NCI-H526 treated with DMSO at 0.1 percent for 48 hours (cell line): ENCODE results near the gene RGSL1.
"Not testable (repeated sequence)": the region's sequence is repeated elsewhere in the genome, so short reads cannot be mapped to it uniquely, and the experiment has no call there.

Experiments used
- DNase-seq: peaks from one replicate; lab custom pipeline; 2025; lab: John Stamatoyannopoulos, UW

Gene RGSL1

DNA sequence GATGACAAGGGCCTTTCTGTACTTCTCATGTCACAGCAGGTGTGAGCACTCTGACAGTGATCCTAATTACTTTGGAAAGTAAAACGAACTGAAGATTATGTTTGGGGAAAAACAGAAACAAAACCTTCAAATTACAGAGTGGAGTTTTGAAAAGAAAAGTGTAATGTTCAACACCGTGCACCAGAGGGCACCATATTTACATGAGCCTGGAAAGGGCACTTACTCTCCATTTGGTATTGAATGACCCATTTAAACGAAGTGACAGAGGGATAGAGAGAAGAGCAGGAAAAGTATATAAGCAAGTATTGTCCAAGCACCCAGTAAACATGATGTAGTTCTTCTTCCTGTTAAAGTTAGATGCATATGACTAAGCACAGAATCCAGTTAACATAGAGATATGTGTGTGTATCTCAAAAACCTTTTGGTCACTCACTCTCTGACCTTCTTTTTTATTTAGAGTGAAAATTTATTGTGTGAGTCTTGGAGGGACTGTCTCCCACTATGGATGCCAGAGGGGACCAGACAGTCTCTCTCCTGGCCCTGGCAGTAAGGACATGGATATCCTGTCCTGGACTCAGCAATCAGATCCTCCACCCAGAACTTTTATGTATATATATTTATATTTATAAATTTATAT lies 3.8 kb upstream of the RGSL1 start:
- peak; percentile 79 for DNase-seq

DNA sequence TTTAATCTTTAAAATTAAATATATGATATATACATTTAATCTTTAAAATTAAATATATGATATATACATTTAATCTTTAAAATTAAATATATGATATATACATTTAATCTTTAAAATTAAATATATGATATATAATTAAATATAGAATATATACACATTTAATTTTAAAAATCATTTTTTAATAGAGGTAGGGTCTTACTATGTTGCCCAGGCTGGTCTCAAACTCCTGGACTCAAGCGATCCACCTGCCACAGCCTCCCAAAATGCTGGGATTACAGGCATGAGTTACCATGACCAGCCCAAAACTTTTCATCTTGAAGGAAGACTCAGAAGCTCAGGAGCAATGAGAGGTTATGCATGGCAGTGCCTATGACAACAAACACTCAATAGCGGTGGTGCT lies 2.8 kb upstream of the RGSL1 start:
- DNase-seq = not testable (repeated sequence)

DNA sequence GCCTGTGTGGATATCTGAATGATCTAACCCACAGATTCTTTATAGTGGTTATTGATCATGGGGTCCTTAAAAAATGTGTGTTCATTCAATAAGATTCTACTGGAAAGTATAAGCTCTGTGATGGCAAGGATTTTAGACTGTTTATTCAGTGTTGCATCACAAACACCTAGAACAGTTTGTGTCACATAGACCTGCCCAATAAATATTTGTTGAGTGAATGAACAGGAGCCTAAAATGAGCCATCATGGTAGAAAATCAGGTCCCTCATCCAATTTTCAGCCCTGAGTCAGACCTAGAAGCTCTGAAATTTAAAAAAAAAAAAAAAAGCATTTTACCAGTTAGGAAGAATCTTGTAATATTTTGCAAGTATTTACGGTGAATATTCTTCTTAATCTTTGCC lies 2.3 kb upstream of the RGSL1 start:
- DNase-seq = no peak

DNA sequence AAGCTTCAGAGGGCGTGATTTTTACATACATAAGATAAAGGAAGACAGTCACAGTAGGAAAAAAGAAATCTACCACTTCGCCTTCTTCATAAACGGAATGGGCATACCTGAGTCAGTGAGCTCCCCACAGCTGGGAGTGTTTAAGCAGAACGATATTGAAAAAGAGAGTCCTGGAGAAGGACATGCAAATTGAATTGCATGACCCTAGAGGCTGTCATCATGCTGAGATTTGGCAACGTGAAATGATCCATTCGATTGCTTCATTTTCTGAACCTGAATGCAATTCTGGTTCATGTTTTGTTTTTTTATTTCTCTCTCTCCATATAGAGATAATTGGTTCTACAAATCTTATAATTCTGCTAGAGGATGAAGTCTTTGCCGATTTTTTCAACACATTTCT lies 3.7 kb downstream of the RGSL1 start:
- DNase-seq = no peak

DNA sequence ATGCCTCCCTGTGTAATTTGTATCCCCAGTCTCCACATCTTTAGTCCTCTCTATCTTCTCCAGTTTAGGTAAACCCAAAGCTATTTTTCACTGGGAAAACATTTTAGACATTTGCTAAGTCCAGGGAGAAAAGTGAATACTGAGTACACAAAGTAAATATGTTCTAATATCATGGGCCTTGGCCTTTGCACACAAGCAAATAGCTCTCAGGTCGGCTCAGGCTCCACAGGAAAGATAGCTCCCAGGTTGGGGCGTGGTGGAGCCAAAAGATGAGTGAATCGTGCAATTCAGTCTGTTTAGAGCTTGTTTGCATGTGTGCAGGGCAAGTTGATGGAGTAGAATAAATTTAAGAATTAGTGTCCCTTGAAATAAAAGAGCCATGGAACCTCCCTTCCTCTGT lies 7.9 kb downstream of the RGSL1 start:
- DNase-seq = no peak

DNA sequence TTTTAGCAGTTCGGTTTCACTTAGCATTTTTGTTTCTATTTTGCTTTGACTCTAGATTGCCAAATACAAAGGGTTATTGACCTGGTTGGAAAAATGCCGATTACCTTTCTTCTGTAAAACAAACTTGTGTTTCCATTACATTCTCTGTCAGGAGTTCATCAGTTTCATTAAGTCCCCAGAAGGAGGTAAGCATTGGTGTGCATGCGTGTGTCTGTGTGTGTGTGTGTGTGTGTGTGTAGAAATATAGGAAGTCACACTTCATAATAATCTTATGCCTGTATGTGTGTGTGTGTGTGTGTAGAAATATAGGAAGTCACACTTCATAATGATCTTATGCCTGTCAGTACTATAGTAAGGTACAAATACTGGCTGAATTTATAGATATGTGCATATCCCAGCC lies 10.0 kb downstream of the RGSL1 start:
- no peak for DNase-seq

DNA sequence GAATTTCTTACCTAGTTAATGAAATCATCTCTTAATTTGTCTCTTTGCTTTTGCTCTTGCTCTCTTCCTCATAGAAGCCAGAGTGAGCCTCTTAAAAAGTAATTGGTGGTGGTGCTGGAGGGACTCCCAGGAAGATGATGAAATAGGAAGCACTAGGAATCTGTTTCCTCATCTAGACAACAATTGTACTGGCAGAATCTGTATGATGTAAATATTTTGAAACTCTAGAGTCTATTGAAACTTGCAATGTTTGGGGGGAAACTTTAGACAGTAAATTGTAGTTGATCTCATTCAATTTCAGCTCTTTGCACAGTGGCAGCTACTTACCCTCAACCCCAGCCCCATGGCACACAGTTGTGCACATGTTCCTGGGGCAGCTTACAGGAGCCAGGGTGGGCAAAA lies 10.6 kb downstream of the RGSL1 start:
- DNase-seq = no peak

DNA sequence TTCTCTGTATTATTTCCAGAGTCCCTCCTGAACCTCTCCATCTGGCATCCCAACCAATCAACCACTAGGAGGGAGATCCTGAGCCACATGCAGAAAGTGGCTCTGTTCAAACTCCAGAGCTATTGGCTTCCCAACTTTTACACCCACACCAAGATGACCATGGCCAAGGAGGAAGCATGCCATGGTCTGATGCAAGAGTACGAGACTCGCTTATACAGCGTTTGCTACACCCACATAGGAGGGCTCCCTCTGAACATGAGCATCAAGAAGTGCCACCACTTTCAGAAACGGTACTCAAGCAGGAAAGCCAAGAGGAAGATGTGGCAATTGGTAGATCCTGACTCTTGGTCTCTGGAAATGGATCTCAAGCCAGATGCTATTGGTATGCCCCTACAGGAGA lies 23.6 kb downstream of the RGSL1 start:
- DNase-seq = no peak

DNA sequence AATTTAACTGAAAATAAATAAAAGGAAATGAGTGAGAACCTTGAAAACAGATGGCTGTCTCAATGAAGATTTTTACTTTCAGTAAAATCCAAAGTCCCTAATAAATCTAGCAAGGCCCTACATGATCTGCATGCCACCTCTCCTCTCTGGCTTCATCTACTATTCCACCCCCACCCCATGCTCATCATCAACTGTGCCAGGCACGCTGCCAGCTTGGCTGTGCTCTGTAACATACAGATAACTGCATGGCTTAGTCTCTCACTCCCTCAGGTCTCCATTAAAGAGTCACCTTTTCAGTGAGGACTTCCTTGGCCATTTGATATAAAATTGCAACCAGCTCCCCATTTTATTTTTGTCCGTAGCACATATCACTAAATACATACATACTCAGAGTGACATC lies 26.7 kb downstream of the RGSL1 start:
- DNase-seq = no peak

DNA sequence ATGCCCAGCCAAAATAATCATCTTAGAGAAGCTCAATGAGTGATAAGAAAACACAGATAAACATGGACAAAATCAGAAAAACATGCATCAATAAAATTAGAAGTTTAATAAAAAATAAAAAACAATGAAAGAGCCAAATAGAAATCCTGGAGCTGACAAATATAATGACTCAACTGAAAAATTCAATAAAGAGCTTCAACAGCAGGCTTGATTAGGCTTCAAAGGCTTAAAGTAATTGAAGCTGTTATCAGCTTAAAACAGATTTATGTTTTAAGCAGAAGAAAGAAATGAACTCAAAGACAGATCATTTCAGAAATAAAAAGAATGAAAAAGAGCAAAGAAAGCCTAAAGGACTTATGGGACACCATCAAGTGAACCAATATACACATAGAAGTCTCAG lies 28.3 kb downstream of the RGSL1 start:
- no peak for DNase-seq

DNA sequence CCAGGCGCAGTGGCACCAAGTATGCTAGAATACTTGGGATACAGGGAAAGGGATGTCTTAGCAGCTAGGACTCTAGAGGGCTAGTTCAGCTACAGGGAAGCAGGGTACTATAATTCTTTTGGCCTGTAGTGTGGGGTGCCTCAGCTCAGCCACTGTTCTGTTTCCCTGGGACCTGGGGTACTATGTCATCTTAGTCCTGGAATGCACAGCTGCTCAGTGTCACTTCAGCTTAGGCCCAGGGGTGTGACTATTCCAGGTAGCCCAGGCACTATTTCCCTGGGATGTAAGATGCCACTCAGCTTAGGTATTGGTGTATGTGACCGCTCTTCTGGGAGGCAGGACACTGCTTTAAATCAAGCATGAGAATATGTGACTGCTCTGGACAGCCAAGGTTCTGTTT lies 34.1 kb downstream of the RGSL1 start:
- DNase-seq = no peak

DNA sequence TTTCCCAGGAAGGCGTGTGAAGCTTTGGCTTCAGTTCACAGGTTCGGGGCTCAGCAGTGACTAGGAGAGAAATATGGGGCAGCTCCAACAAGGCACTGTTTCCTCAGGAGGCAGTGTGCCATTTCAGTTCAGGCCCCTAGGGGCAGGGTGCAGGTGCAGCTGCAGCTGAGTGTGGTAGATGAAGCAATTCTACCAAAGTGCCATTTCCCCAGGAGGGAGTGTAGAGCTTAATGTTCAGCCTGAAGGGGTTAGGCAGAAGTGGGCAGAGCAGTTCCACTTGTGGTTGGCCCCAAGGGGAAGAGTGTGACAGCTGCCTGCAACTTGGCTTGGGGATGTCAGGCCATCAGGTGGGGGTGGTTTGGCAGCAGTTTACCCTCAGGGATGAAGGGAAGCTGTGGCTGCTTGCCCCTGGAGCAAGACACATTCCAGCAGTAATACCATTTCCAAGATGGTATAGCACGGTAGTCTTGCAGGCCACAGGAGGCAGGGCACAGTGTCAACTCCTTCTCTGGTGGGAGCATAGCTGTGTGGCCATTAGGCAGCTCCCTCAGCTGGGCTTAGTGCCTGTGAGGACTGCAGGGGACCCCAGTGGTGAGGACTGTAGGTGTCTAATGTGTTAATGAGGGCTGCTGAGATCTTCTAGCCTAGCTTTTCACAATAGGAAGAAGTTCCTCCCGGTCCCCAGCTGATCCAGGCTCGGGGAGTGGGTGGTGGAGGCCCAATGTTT lies 34.7 kb downstream of the RGSL1 start:
- peak; percentile 27 for DNase-seq

DNA sequence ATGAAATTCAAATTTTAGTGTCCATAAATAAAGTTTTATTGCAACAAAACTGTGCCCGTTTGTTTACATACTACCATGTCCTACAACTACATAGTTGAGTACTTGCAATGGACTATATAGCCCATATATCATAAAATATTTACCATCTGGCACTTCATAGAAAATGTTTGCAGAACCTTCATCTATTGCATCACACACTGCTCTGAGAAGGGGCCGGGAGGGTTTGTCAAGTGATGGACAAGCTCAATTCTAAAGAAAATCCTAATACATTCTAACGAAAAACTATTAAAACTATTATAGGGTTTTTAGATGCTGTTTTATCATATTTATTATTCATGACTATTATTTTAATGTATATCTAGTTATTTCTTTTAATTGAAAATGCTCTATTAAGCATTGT lies 35.9 kb downstream of the RGSL1 start:
- DNase-seq = no peak

DNA sequence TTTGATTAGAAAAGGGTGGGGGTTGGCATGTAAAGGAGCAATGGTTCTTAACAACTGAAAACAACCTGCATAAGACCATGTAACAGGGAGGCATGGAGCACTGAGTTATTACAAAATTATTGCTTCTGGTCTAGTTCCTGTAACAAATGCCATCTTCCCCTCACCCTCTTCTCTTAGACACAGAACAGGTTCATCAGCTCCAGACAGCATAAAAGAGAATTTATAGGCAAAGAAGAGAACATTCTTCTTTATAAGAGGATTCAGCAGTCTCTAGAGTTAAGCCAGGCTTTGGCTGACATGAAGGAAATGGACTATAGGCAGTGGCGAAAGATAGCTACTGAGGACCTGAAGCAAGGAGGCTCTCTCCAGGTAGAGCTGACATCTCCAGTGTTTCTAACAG lies 38.9 kb downstream of the RGSL1 start:
- no peak for DNase-seq

DNA sequence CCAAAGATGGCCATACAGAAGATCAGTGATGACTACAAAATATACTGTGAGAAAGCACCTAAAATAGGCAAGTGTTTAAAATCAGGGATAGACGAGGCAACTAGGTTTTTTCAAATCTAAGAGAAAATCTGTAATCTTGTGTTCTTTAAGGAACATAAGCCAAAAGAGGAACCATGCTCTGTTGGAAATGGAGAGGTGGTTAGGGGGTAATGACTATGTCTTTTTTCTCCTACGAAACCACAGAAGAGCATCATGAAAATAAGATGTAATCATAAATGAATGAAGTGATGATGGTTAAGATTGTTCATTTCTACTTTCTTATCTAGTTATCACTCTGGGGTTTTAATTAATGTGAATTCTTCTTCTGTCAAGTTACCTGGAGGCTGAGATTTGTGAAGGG lies 43.1 kb downstream of the RGSL1 start:
- DNase-seq = no peak

DNA sequence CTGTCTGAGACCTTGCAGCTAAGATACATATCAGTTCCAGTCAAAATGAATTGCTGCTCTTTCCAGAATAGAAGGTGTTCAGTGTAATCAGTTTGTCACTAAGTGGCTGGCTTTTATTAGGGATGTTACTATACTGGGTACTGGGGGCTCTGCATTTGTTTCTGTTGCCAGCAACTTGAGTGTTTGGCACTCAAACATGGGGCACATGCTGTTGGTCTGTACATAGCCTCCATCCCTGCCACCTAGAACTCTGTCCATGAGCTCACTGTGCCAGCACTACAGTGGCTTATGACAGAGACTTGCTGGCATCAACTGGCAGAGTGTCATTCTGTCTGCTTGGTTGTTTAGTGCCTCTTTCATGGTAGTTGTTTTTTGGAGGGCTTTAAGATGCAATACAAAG lies 45.1 kb downstream of the RGSL1 start:
- no peak for DNase-seq

DNA sequence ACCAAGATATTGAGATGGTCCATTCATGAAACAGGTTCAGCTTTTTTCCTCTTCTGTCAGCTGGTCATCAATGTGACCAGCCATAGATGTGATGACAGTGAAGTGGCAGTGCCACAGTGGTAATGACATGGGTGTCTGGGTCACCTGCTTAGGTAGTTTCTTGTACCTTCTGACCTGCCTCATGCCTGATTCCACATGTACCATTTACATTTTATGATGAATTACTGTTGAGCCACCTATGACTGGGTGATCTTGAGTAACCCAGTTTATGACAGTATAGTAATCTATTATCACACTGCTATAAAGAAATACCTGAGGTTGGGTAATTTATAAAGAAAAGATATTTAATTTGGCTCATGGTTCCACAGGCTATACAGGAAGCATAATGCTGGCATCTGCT lies 45.7 kb downstream of the RGSL1 start:
- DNase-seq = no peak

DNA sequence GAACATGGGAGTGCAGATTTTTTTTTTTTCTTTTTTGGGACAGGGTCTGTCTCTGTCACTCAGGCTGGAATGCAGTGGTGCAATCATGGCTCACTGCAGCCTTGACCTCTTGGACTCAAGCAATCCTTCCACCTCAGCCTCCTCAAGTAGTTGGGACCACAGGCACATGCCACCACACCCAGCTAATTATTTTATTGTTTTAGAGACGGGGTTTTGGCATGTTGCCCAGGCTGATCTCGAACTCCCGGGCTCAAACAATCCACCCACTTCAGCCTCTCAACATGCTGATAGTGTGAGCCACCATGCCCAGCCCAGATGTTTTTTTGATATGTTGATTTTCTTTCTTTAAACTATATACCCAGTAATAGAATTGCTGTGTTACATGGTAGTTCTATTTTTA lies 57.7 kb downstream of the RGSL1 start:
- DNase-seq = no peak

DNA sequence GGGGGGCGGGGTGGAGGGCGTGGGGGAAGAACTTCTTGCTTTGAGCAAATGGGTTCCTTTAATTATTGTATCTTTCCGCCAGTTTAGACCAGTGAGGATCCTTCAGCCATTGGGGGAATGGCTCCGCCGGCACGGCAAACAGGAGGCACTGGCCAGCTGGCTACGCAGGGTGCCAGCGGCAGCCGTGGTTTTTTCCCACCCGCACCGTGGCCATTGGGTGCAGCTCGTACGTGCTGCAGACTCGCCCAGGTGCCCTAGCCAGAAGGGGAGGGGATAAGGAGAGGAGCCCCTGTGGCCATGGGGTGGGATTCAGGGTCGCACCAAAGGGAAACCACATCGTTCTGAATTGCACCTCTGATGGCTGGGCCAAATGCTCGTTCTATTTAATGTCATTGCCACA lies 65.6 kb downstream of the RGSL1 start:
- DNase-seq = no peak

DNA sequence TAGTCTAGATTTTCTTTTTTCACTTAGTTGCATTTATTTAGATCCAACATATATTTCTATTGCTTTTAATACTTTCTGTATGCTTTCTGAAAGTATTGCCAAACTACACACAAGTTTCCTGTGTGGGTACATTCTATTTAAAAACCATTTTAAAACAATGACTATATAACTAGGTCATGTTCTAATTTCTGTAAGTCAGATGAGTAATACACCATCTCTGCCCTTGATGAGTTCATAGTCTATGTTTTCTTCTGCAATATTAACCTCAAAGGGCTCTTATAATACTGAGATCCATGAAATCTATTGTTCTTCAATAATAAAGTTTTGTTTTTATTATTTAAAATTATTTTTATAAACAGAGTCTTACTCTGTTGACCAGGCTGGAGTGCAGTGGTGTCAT lies 70.8 kb downstream of the RGSL1 start:
- DNase-seq = no peak

DNA sequence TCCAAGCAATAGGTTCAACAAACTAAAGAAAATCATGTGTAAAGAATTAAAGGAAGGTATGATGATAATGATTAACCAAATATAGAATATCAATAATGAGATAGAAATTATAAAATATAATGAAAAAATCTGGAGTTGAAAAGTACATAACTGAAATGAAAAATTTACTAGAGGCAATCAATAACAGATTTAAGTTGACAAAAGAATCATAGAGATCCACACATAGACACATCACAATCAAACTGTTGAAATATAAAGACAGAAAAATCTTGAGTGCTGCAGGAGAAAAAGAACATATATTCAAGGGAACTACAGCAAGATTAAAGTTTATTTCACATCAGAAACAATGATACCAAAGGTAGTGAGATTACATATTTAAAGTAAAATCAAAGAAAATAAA lies 75.4 kb downstream of the RGSL1 start:
- no peak for DNase-seq

DNA sequence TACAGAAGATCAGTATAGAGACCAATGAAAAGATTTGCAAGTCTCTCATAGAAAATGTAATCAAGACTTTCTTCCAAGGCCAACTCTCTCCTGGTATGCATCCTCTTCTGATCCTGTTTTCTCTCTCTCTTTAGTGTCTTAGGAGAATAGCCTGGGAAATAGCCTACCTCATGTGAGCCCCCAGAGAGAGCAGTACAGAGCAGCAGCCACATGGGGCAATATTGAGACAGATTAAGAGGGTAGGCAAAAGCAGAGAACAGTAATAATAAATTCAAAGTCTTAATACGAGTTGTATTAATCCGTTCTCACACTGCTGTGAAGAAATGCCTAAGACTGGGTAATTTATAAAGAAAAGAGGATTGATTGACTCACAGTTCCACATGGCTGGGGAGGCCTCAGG lies 77.7 kb downstream of the RGSL1 start:
- DNase-seq = no peak

DNA sequence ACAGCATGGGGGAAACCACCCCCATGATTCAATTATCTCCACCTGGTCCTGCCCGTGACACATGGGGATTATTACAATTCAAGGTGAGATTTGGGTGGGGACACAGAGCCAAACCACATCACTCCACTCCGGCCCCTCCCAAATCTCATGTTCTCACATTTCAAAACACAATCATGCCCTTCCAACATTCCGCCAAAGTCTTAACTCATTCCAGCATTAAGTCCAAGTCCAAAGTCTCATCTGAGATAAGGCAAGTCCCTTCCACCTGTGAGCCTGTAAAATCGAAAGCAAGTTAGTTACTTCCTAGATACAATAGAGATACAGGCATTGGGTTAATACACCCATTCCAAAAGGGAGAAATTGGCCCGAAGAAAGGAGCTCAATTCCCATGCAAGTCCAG lies 78.3 kb downstream of the RGSL1 start:
- not testable (repeated sequence) for DNase-seq

DNA sequence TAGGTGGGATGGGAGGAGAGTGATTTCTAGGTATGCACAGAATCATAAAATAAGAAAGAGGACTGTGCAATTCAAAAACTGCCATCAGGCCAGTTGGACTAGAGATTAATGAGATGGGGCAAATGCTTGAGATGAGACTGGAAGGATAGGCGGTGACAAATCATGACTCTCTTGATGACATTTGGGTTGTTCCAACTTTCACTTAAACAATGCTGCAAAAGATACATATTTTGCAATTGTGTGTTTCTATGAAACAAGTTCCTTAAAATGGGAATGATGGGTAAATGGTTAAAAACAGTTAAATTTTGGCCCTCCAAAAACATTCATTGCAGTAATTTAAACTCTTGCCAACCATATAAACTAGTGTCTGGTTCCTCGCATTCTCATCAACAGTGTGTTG lies 84.0 kb downstream of the RGSL1 start:
- DNase-seq = no peak
